HG03342 (cell line): ENCODE data around the gene PASK.
A peak's percentile ranks its signal among the peaks of the same experiment; 100 is the strongest.
"Not testable (repeated sequence)": the region's sequence is repeated elsewhere in the genome, so short reads cannot be mapped to it uniquely, and the experiment has no call there.

Experiments used
- ATAC-seq: cut with Tn5 transposase; IDR thresholded peaks from one replicate; pipeline ENCODE4 v1.9.1; 2021; ENCODE audit warnings: mild to moderate bottlenecking, moderate library complexity; ENCODE audit not compliant: unreplicated experiment

Gene PASK

DNA sequence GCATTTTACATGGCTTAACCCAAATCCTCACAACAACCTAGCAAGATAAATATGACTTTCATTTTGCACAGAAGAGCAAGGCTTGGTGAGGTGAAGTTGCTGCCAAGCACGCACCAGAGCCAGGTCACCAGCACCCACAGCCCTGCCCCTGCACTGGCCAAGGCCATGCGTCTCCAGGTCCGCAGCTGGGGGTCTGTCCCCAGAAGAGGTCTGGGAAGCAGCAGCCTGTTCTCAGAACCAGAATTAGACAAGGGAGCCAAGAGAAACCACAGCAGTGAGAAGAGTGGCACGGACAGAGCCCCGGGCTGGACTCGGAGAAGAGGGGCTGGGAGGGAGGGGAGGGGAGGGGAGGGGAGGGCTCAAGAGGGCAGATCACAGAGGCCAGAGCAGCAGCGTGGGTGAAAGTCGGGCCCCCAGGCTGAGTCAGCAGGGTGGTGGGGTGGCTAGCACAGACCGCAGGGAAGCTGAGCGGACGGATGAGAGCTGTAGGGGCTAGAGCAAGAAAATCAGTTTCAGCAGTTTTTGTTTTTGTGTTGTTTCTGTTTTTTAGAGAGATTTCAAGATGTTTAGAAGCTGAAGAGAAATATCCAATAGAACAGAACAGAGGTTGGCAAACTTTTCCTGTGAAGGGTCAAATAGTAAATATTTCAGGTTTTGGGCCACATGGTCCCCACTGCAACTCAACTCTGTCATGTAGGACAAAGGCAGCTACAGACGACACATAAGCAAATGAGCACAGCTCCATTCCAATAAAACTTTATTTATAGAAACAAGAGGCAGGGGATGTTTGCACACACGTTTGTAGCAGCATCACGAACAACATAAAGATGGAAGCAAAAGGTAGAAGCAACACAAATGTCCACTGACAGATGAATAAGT is 39.8 kb downstream of the PASK start:
- no peak for ATAC-seq

DNA sequence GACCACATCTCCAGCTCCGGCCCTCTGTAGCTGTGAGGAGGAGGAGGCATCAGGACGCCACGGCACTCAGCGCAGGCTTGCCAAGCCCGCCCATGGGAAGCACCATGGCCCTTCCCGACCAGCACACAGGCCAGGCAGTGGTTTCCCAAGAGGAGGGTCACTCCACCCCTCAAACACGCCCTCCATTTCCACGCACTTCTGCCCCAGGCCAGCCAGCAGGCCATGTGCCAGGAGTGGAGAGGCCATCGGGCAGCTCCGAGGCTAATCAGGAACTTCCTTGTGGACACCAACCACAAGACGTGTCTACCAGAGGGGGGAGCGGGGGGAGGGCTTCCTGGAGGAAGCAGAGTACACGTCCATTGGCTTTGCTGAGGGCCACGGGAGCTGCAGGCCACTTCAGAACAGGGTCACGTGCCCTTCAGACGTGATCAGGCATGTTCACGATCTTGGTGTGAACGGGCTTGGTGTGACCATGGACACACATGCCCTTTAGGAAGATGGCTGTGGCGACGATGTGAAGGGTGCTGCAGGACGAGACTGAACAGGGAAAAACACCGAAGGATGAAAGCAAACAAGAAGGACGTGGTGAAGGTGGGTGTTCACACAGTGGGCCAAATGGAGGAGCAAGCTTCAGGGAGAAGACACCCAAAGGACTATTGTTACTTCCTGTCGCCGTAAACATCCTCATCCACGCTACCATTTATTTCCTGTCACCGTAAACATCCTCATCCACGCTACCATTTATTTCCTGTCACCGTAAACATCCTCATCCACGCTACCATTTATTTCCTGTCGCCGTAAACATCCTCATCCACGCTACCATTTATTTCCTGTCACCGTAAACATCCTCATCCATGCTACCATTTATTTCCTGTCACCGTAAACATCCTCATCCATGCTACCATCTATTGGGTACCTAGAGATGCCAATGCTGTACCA is 40.7 kb downstream of the PASK start:
- no peak for ATAC-seq

DNA sequence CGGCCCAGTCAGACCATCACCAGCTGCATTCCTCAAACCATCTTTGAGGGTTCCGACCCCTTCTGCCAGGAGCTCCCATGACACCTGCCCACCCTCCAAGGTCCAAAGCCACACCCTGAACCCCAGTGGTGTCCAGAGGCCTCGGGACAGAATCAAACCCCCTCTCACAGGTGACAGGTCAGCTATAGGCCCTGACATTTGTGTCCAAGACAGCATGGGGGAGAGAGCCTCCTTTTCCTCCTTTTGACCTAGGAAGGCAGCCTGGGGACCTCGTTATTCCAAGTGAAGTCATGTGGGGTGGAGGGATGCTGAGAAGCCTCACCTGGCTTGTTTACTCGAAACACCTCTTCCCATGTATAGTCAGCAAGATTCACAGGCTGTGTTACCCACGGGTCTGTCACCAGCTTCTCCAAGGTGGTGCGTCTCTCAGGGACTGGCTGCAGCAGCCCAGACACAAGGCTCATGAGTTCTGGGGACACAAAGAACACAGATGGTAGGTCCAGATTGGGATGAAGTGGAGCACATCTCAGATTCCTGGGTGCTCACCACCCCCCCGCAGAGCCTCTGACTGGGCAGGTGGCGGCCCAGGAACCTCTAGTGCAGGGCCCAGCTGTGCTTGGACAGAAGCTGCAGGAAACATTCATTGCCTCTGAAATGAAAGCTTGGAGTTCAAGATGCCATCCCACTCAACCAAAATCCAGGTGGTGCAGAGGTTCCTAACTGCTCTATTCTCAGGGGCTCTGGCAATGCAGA is 42.1 kb downstream of the PASK start:
- ATAC-seq = no peak

DNA sequence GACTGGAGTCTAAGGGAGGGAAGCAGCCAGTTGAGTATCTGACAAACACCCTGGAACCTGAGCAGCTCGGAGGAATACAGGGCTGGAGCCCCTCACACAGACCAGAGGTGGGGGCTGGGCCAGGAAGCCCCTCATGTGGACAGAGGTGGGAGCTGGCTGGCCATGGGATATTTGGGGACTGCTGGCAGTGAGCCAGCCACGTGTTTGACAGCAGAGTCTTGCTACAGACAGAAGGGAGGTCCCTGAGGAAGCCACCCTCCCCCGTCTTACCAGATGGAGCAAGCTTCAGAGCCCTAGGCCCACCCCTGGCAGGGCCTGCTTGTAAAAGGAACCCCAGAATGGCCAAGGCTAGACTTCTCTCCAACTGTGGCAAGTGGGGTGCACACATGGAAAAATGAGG is 43.6 kb downstream of the PASK start:
- no peak for ATAC-seq

DNA sequence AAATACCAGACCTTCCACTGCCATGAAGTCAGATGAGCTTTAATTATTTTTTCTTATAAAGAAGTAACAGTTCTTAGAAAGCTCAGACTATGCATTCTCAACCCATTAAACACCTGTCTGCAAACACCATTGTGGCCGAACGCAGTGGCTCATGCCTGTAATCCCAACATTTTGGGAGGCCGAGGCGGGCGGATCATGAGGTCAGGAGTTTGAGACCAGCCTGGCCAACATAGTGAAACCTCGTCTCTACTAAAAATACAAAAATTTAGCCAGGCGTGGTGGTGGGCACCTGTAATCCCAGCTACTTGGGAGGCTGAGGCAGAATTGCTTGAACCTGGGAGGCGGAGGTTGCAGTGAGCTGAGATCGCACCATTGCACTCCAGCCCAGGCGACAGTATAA is 44.7 kb downstream of the PASK start:
- ATAC-seq = not testable (repeated sequence)

DNA sequence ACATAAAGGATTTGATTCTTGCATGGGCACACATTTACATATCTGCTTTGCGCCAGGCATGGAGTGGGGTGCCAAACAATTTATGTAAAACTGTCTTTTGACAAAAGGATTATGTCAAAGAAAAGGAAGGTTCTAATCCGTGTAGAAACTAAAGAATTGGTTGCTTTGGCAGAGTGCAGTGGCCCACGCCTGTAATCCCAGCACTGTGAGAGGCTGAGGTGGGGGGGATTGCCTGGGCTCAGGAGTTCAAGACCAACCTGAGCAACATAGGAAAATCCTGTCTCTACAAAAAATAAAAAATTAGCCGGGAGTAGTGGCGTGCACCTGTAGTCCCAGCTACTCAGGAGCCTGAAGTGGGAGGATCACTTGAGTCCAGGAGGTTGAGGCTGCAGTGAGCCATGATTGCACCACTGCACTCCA is 46.1 kb downstream of the PASK start:
- no peak for ATAC-seq

DNA sequence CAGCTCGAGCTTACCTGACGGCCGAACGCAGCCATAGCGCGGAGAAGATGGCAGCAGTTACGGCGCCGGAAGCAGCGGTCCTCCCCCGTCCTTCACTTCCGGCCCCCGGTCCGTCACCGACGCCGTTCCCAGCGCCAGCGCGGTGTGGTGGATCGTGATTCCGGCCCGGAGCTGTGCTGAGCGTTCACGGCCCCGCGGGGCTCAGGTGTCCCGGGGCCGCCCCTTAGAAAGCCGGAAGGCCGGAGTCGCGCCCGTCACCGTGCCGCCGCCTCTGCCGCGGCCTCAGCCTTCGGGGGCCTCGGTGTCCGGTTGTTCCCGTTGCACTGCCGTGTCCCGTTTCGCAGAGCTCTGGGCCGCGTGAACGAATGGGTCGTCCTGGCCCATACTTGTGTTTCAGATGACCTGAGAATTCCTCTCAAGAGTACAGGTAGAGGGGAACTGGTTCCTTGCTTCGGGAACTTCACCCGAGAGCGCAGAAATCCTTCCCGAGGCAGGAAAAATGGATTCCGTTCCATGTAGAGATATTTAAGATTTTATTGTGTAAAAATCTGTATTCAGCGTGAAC is 47.0 kb downstream of the PASK start, which contains the start of gene MTERF4:
MTERF4 (minus strand) TSS at position 49 of the 565 bp plus-strand sequence; CDS start at position 35, 14 bp downstream.
- ATAC-seq = peak; percentile 83

DNA sequence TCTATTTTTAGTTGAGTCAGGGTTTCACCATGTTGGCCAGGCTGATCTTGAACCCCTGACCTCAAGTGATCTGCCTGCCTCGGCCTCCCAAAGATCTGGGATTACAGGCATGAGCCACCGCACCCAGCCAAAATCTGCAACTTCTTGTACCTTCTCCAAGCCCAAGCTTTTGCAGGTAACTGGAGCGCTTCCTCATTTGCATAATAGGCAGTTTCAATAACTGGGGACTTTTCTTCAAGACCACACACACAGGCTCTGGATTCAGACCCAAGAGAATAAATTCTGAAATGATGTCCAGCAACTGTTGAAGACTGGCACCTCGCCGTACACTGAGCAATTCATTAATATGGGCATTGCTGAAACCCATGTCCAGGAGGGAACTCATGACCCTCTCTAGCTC is 50.0 kb downstream of the PASK start:
- no peak for ATAC-seq

DNA sequence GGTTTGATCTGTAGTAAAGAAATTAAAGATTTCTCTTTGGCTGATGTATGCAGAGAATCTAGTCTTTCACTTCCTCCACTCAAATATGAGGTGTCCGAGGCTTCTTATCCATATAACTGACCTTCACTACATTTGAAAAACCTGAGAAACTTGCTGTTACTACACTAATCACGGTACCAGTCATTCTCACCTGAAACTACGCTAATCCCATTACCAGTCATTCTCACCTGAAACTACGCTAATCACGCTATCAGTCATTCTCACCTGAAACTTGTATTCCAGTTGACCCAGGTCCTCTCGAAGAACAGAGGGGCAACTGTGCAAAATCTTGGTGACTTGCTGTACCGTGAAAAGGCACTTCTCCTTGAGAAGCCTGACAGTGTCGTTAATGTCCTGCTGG is 52.3 kb downstream of the PASK start:
- ATAC-seq = peak; percentile 42

DNA sequence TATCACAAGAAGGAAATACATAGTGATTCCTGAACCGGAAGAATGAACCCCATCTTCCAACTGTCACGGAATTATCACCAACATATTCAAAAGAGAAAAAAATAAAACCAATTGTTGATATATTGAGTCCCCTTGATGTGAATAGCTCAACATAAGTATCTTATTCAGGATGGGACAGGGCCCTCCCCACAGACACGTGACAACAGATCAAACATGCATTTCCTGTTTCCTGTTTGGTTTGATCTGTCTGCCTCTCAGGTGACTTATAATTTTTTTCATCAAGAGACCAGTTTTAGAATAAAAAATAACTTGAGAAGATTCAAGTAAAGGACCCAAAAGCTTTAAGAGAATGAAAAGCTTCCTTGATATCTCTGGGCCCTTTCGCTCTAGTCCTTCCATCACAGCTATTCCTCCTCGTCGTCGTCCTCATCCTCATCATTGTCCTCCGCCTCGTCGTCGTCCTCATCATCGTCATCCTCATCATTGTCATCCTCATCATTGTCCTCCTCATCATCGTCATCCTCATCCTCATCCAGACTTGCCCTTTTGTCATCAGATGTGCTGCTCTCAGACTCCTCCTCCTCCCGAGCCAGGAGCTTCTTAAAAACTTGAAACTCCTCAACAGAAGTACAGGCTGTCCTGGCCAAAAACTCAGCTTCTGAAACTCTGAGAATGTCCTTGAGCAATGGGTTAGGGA is 53.5 kb downstream of the PASK start:
- no peak for ATAC-seq

DNA sequence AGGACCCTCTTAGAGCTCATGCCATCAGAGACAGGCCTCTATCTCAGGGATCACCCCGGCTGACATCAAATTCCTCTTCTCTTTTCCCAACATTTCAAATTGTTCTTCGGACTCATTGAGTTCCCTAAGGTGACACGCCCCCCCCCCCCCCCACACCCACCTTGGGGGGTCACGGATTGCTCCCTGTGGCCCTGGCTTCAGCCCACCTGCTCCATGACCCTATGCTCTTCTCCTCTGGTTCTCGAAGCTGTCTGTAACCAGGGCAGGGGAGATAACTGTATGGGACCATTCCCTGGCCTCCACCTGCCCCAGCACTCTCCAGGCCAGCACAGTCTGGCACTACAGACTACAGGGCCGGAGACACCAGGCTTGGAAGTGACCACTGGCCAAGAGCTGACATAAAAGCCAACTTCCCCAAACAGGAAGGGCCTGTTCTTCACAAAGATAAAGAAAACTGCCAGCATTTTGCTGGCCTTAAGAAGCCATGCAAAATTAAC is 54.3 kb downstream of the PASK start:
- ATAC-seq = no peak

DNA sequence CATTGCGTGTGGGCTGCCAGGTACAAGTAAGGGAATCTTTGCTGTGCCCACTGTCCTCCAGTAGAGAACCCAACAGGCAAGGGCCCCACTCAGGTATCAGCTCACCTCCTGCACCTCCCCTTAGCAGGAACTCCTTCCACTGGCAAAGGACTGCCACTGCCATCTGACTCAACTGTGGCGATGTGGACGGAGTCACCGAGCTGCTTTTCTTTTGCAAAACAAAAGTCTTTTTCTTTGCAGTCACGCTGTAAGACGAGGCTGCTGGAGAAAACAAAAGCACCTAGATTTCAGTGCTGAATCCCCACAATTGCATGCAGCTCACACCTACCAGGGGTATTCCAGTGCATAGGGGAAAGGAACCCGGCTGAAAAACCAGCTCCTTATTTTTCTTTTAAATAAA is 55.1 kb downstream of the PASK start:
- no peak for ATAC-seq

DNA sequence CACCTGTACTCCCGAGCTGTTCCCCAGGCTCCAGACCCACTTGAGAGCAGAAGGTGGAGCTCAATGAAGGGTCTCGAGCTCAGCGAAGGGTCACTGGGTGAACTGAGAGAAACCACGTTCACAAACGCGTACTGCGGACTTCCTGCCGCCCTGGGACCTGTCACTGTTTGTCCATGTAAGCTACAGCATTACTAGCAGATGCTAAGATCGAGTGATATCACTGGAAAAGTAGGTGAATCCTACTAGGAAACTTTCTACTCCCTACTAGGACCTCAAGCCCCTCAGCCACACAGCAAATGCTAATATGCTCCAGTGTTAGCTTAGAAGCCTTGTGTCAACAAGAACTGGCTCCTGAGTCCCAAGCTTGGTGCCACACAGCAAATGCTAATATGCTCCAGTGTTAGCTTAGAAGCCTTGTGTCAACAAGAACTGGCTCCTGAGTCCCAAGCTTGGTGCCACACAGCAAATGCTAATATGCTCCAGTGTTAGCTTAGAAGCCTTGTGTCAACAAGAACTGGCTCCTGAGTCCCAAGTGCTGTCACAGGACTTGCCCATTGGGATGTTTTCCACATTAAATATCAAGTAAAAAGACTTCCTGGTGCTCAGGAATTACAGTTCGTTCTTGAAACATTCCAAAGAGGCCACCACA is 56.0 kb downstream of the PASK start:
- ATAC-seq = not testable (repeated sequence)

DNA sequence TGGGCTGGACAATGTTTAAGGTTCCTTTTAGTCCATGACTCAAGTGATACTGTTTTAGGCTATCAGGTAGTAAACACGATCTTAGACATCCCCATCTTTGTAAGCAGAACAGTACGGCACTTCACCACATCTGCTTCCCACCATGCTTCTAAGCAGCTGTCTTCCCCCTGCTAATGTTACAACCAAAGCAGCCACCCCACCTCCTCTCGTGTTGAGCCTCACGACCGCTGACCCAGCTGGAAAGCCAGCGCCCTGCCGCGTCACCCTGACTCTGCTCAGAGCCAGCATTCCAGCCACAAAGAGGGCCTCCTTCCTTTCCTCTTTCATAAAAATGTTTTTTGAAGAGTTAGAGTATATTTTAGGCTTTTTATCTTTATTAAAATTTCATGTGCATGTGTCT is 56.6 kb downstream of the PASK start:
- ATAC-seq = no peak

DNA sequence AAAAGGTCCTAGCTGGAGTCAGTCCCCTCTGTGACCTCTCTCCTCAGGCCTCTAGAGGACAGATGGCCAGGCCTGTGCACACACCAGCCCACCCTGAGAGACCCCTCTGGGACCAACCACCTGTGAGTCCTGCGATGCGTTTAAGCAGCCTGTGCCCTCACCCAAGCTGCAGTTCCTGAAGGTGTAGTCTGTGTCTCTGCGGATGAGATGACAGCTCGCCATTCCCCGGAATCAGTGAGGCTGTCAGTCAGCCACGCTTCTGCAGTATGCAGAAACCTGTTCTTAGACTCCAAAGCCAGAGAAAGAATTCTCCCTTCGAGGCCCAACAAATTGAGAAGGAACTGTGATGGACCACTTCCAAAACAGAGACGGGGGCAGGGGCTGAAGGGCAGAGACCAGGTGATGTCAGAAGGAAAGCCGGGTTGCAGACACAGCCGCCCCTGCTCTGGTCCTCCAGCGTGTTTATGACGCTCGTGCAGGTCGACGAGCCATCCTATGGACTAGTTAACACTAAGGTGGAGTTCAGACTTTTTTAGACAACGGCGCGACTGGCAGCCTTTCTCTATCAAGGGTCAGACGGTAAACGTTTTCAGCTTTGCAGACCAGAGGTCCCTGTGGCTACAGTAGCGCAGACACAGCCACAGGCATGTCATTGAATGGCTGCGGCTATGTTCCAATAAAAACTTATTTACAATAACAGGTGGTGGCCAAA is 57.4 kb downstream of the PASK start:
- ATAC-seq = no peak

DNA sequence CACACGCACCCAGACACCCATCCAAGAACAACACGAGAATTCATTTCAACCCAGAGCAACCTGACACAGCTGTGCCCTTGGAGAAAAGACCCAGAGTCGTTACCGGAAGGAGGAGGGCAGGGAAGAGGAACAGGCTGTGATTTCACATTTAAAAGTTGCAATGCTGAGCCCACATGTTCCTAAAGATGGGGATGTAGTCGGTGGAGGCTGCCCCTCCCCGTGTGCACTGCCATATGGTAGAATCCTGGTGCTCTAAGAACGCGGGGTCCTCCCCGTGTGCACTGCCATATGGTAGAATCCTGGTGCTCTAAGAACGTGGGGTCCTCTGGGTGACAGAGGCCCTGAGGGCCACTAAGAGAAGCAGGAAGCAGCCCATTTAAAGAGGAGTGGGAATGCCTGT is 58.1 kb downstream of the PASK start:
- no peak for ATAC-seq

DNA sequence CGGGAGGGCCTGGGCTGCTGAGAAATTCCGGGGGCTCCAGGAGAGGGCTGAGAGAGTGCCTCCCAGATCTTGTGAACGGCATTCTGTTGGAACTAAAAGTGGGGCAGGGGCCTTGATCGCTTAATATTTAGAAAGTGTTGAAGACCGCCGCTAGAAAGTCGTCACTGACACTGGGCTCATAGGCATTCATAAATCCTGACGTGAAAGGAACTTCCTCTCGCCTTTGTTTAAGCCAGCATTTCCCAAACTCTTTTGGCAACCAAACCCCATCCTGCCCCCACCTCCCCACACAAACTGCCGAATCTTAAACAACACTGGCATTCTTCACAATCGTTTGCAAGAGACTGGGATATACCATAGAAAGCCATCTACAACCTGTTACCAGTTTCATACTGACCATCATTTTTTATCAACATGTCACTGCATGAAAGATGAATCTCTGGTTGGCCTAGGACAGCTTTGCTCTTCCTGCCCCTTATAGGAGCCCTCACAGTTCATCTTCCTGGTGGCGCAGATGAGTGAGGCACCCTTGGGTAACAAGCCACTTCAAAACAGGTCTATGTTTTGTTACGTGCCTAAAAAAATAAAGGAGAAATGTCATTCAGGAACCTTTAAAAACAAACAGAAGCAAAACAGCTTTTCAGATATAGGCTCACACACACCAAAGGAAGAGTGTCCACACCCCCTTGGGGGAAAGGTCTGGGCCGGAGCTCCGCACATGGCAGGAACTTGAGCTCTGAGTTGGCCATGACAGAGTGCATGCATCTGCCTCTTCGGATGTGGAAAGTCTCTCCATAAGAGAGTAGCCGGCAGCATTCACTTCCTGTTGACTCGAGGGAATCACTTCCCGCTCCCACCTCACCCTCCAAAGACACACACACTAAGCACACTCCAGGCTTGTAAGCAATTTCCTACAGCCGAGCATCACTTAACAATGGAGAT is 60.2 kb downstream of the PASK start:
- ATAC-seq = no peak

DNA sequence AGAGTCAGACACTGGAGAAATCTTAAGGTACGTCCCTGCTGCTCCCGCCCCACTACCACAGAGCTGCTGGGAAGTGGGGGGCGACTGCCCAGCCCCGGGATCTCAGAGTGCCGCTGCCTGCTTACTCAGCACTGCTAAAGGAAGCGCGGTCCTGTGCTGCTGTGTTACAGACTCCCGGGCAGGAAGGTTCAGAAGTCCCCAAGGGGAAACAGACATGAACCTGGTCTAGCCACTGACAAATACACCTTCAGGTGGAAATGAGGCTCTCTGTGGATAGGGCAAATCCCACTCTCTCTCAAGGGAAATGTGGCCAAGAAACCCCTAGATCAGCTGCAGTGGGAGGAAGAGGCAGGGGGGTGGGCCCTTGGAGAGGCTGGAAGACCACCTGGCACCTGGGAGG is 60.9 kb downstream of the PASK start:
- ATAC-seq = no peak
